Measurements from ENCODE around the gene COL25A1. TPM values are rescaled to one million over a fixed set of nuclear protein-coding genes. Genes with fewer than 3 reads are reported as not detected.

The COL25A1 gene
- total RNA-seq, 1 experiment from 2014 or later, result 4.2 TPM

- Histone ChIP-seq H3K18ac (ENCODE audit: insufficient read length, low read depth, low read length) (no peak overlapping the region), H3K23me2 (ENCODE audit: insufficient read length, low read depth, low read length, poor library complexity, severe bottlenecking) (no peaks in the 10 kb centered on the region), H3K4me2 (ENCODE audit: insufficient read depth, insufficient read length, low read length) (no peak overlapping the region), H2BK120ac (ENCODE audit: low read depth, low read length, poor library complexity, severe bottlenecking) (no peak overlapping the region), H3K27me3 (ENCODE audit: insufficient read depth, low read length) (no peaks in the 10 kb centered on the region), H2BK5ac (ENCODE audit: insufficient read length, low read length) (no peak overlapping the region), H4K8ac (replicated peaks; ENCODE audit: insufficient read length, low read depth, low read length) (no peak overlapping the region), H3K79me2 (ENCODE audit: insufficient read depth, low read length) (no peaks in the 10 kb centered on the region), H3K23ac (ENCODE audit: insufficient read length, low read depth, low read length) (no peak overlapping the region), H4K20me1 (ENCODE audit: control insufficient read depth, insufficient read depth, insufficient read length) (no peaks in the 10 kb centered on the region), H3K9ac (ENCODE audit: extremely low read depth, insufficient read length, low read length) (no peak overlapping the region), H2BK15ac (ENCODE audit: low read depth, low read length) (no peak overlapping the region), H3K14ac (ENCODE audit: insufficient read depth, low read length) (no peak overlapping the region), H2BK20ac (ENCODE audit: low read depth, low read length, poor library complexity, severe bottlenecking) (no peak overlapping the region), H3K9me3 (ENCODE audit: control insufficient read depth, low read depth, low read length) (no peaks in the 10 kb centered on the region), H3K4me1 (ENCODE audit: insufficient read depth, low read length) (no peaks in the 10 kb centered on the region; the same call in 1 of the 2 replicates), H2AFZ (ENCODE audit: low read length) (no peak overlapping the region), H3K4ac (ENCODE audit: low read depth, low read length) (no peak overlapping the region), H3K79me1 (ENCODE audit: insufficient read depth, low read depth, low read length, poor library complexity, severe bottlenecking) (no peaks in the 10 kb centered on the region), H3K56ac (ENCODE audit: insufficient read length, low read depth, low read length) (no peak overlapping the region), H3K27ac (ENCODE audit: insufficient read length, low read depth, low read length) (no peak overlapping the region), H2BK12ac (ENCODE audit: insufficient read length, low read depth, low read length) (no peak overlapping the region), H2AK5ac (ENCODE audit: insufficient read length, low read length) (no peak overlapping the region), H4K91ac (ENCODE audit: insufficient read length, low read depth, low read length) (no peak overlapping the region), H4K5ac (ENCODE audit: insufficient read length, low read depth, low read length) (no peak overlapping the region), H3T11ph (ENCODE audit: low read length) (no peak overlapping the region)
- Mint-ChIP-seq H3K27me3 (ENCODE audit: low read depth) (no peaks in the 10 kb centered on the region), H3K4me1 (peaks cover 9 to 16% of the 10 kb centered on the region in 2 experiments), H3K4me3 (no peak overlapping the region), H3K27ac (no peak overlapping the region), H3K9me3 (no peaks in the 10 kb centered on the region), H3K36me3 (ENCODE audit: insufficient read depth in 1 of 3, low read depth in 3 of 3) (no peaks in the 10 kb centered on the region)
- no peak for DNase-seq
- no peak for TF ChIP-seq CTCF (conservative IDR thresholded peaks at IDR 0.05)
- no CpG with 5 or more reads among the region's 1 CpG for WGBS (ENCODE audit: extremely low coverage, insufficient read length, low lambda C conversion rate)
These were observed 178.5 kb downstream of the COL25A1 start for GRCh38 chr4:109123951-109124350.
